ENCODE measurements around the gene C5orf15.

DNA sequence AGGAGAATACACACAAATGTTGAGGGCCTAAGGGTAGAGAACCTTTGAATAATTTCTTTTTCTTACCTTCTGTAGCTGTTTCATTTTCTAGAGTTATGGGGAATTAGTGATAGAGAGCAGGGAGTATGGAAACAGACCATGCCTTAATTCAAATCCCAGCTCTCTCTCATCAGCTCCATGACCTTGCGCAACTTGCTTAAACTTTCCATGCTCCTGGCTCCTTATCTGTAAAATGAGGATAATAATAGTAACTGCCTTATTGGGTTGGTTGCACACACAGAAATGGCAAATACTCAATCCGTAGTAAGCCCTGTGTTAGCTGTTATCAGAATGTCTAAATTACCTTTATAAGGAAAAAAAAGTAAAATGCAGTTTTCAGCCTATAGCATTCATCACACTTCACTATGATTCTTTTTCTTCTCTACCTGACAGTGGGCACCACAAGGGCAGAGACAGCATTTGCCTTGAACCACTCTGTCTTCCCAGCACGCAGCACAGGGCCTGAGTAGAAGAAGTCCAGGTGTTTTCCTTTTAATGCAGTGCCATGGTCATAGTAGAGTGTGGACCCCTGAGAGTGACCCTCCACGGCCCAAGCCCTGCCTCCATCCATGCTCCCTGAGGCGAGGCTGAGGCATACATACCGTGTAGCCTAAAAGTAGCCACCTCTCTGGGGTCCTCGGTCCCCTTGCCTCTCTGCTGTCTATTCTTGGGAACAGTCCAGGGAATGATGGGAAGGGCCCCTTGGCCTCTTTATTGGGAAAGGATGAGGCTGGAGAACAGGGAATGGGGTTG, 17.4 kb downstream of the C5orf15 start:
- TF ChIP-seq, protein P1, sequence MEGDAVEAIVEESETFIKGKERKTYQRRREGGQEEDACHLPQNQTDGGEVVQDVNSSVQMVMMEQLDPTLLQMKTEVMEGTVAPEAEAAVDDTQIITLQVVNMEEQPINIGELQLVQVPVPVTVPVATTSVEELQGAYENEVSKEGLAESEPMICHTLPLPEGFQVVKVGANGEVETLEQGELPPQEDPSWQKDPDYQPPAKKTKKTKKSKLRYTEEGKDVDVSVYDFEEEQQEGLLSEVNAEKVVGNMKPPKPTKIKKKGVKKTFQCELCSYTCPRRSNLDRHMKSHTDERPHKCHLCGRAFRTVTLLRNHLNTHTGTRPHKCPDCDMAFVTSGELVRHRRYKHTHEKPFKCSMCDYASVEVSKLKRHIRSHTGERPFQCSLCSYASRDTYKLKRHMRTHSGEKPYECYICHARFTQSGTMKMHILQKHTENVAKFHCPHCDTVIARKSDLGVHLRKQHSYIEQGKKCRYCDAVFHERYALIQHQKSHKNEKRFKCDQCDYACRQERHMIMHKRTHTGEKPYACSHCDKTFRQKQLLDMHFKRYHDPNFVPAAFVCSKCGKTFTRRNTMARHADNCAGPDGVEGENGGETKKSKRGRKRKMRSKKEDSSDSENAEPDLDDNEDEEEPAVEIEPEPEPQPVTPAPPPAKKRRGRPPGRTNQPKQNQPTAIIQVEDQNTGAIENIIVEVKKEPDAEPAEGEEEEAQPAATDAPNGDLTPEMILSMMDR (IDR thresholded peaks at IDR 0.05; ENCODE audit: low read depth, low read length), result no peak
- no peak for TF ChIP-seq EZH2phosphoT487 (IDR thresholded peaks at IDR 0.05; ENCODE audit: low read depth)
